Activated naive CD4-positive, alpha-beta T cell treated with anti-CD3 and anti-CD28 coated beads, Interleukin-2, amount 50 U/mL, for 24 hours (primary cell): Measurements from ENCODE around the gene BCL2.

Source experiments
- H3K27ac Mint-ChIP-seq: one replicate; pipeline ENCODE4 v1.8.0; 2021; ENCODE audit warnings: mild to moderate bottlenecking, mixed read lengths
- H3K27me3 Mint-ChIP-seq: one replicate; pipeline ENCODE4 v1.8.0; 2021; ENCODE audit warnings: mixed read lengths
- H3K36me3 Mint-ChIP-seq: one replicate; pipeline ENCODE4 v1.8.0; 2021; ENCODE audit warnings: mixed read lengths
- H3K4me1 Mint-ChIP-seq: one replicate; pipeline ENCODE4 v1.8.0; 2021; ENCODE audit warnings: mixed read lengths
- H3K4me3 Mint-ChIP-seq: one replicate; pipeline ENCODE4 v1.8.0; 2021; ENCODE audit warnings: mild to moderate bottlenecking, mixed read lengths
- H3K9me3 Mint-ChIP-seq: one replicate; pipeline ENCODE4 v1.8.0; 2021; ENCODE audit warnings: mixed read lengths

The BCL2 gene

GRCh38 chr18:63083555-63083954 is 236.0 kb downstream of the BCL2 start:
- Mint-ChIP-seq H3K27me3 (no peaks in the 10 kb centered on the region), H3K4me3 (no peak overlapping the region)

GRCh38 chr18:63083020-63083531 is 236.5 kb downstream of the BCL2 start:
- Mint-ChIP-seq H3K9me3 (no peaks in the 10 kb centered on the region), H3K4me3 (no peak overlapping the region), H3K4me1 (no peaks in the 10 kb centered on the region), H3K36me3 (no peaks in the 10 kb centered on the region), H3K27me3 (no peaks in the 10 kb centered on the region), H3K27ac (no peak overlapping the region)

More at GRCh38 chr18:63083555-63083954, 236.0 kb downstream of the BCL2 start:
- Mint-ChIP-seq H3K9me3 (no peaks in the 10 kb centered on the region), H3K4me1 (no peaks in the 10 kb centered on the region), H3K27ac (no peak overlapping the region), H3K36me3 (no peaks in the 10 kb centered on the region)

GRCh38 chr18:63082366-63083019 is 237.1 kb downstream of the BCL2 start:
- no peak overlapping the region for H3K27ac Mint-ChIP-seq
- no peaks in the 10 kb centered on the region for H3K9me3 Mint-ChIP-seq
- no peaks in the 10 kb centered on the region for H3K27me3 Mint-ChIP-seq
- H3K36me3 Mint-ChIP-seq = no peaks in the 10 kb centered on the region
- no peaks in the 10 kb centered on the region for H3K4me1 Mint-ChIP-seq
- H3K4me3 Mint-ChIP-seq = no peak overlapping the region

- Mint-ChIP-seq H3K36me3 (no peaks in the 10 kb centered on the region), H3K9me3 (no peaks in the 10 kb centered on the region), H3K27ac (no peak overlapping the region), H3K27me3 (no peaks in the 10 kb centered on the region), H3K4me1 (peaks cover 10% of the 10 kb centered on the region), H3K4me3 (no peak overlapping the region)
These were observed 240.5 kb downstream of the BCL2 start for GRCh38 chr18:63079114-63079513.

GRCh38 chr18:63078471-63078870 is 241.1 kb downstream of the BCL2 start:
- Mint-ChIP-seq H3K27me3 (no peaks in the 10 kb centered on the region), H3K4me1 (peaks cover 10% of the 10 kb centered on the region), H3K4me3 (no peak overlapping the region), H3K36me3 (no peaks in the 10 kb centered on the region), H3K9me3 (no peaks in the 10 kb centered on the region), H3K27ac (no peak overlapping the region)

- no peaks in the 10 kb centered on the region for H3K27me3 Mint-ChIP-seq
- H3K9me3 Mint-ChIP-seq = no peaks in the 10 kb centered on the region
- no peaks in the 10 kb centered on the region for H3K36me3 Mint-ChIP-seq
- peak overlapping the region; percentile 81 for H3K4me3 Mint-ChIP-seq
- peaks cover 10% of the 10 kb centered on the region for H3K4me1 Mint-ChIP-seq
- H3K27ac Mint-ChIP-seq = no peak overlapping the region
These were observed 244.6 kb downstream of the BCL2 start for GRCh38 chr18:63074981-63075404.

GRCh38 chr18:63073481-63073880 is 246.1 kb downstream of the BCL2 start:
- Mint-ChIP-seq H3K27ac (no peak overlapping the region), H3K4me1 (peaks cover 10% of the 10 kb centered on the region), H3K27me3 (no peaks in the 10 kb centered on the region), H3K36me3 (no peaks in the 10 kb centered on the region), H3K9me3 (no peaks in the 10 kb centered on the region), H3K4me3 (no peak overlapping the region)
